HG02938 (cell line): ENCODE data around the gene PICALM.
A peak's percentile ranks its signal among the peaks of the same experiment; 100 is the strongest.

Experiments used
- ATAC-seq: cut with Tn5 transposase; IDR thresholded peaks from one replicate; pipeline ENCODE4 v1.9.1; 2021; ENCODE audit warnings: mild to moderate bottlenecking, moderate library complexity; ENCODE audit not compliant: unreplicated experiment

PICALM gene

GRCh38 chr11:86047275-86047991 lies 21.5 kb downstream of the PICALM start:
- no peak for ATAC-seq

- no peak for ATAC-seq
Measured at GRCh38 chr11:86046116-86046515, 22.8 kb downstream of the PICALM start.

- ATAC-seq: no peak
Measured at GRCh38 chr11:86043765-86044503, 24.9 kb downstream of the PICALM start.

GRCh38 chr11:86041975-86042378 lies 26.9 kb downstream of the PICALM start:
- ATAC-seq: peak; percentile 72

GRCh38 chr11:86040919-86041850 lies 27.7 kb downstream of the PICALM start:
- ATAC-seq: no peak

- ATAC-seq: no peak
Measured at GRCh38 chr11:86039094-86039493, 29.8 kb downstream of the PICALM start.

- no peak for ATAC-seq
Measured at GRCh38 chr11:86037743-86038142, 31.1 kb downstream of the PICALM start.

GRCh38 chr11:86035920-86036319 lies 33.0 kb downstream of the PICALM start:
- ATAC-seq: no peak

GRCh38 chr11:86035164-86035563 lies 33.7 kb downstream of the PICALM start:
- ATAC-seq: no peak

- no peak for ATAC-seq
Measured at GRCh38 chr11:86034710-86035109, 34.2 kb downstream of the PICALM start.

GRCh38 chr11:86021377-86021776 lies 47.5 kb downstream of the PICALM start:
- ATAC-seq: no peak

GRCh38 chr11:86018249-86018648 lies 50.6 kb downstream of the PICALM start:
- ATAC-seq: no peak

- no peak for ATAC-seq
Measured at GRCh38 chr11:86016451-86016850, 52.4 kb downstream of the PICALM start.

GRCh38 chr11:86015699-86016098 lies 53.2 kb downstream of the PICALM start:
- ATAC-seq: no peak

GRCh38 chr11:86014221-86014620 lies 54.7 kb downstream of the PICALM start:
- no peak for ATAC-seq

- ATAC-seq: no peak
Measured at GRCh38 chr11:86013713-86014112, 55.2 kb downstream of the PICALM start.

- ATAC-seq: no peak
Measured at GRCh38 chr11:86011175-86011574, 57.7 kb downstream of the PICALM start.

- no peak for ATAC-seq
Measured at GRCh38 chr11:86003654-86004053, 65.2 kb downstream of the PICALM start.

- ATAC-seq: no peak
Measured at GRCh38 chr11:86002431-86002830, 66.5 kb downstream of the PICALM start.

GRCh38 chr11:85991508-85991907 lies 77.4 kb downstream of the PICALM start:
- no peak for ATAC-seq

- ATAC-seq: no peak
Measured at GRCh38 chr11:85989746-85990145, 79.1 kb downstream of the PICALM start.
